Right ventricle myocardium inferior (tissue), 1 donor: ENCODE results near the gene ADAMTS16. TPM values are rescaled to one million over a fixed set of nuclear protein-coding genes. Genes with fewer than 3 reads are reported as not detected.

Experiments used
- ATAC-seq: fragments of 200-7000 bp; cut with Tn5 transposase; one replicate; pipeline ENCODE4 v1.9.1; 2020; ENCODE audit warnings: mild to moderate bottlenecking, moderate library complexity
- DNase-seq: peaks from one replicate; pipeline ENCODE4 v3.0.0; 2021; ENCODE audit errors: missing footprints
- intact Hi-C: fragments of 100-400 bp; cut with DNase I; formaldehyde crosslinking; loops from one replicate; pipeline ENCODE4 v1.11.0; 2022
- total RNA-seq: library from RNA; stranded (reverse); fragmentation: NEBNext Ultra II Directional; extraction: Animal tissue kit (Norgen Biotek cat#: 25700); gene quantifications from one replicate; pipeline ENCODE4 v1.2.1, GENCODE V29; 2021
- donor health status: DM: no; HTN: yes; CAD: no; lungs with severe emphysema.

The ADAMTS16 gene
- total RNA-seq, 1 donor from 2014 or later, result not detected

- DNase-seq (no peak), ATAC-seq (no peak)
- intact Hi-C loops, result no loop called here
Measured at GRCh38 chr5:5295351-5295750, 155.2 kb downstream of the ADAMTS16 start.

GRCh38 chr5:5296051-5296450 is 155.9 kb downstream of the ADAMTS16 start:
- ATAC-seq (no peak), DNase-seq (no peak)
- intact Hi-C loops, result no loop called here

DNA sequence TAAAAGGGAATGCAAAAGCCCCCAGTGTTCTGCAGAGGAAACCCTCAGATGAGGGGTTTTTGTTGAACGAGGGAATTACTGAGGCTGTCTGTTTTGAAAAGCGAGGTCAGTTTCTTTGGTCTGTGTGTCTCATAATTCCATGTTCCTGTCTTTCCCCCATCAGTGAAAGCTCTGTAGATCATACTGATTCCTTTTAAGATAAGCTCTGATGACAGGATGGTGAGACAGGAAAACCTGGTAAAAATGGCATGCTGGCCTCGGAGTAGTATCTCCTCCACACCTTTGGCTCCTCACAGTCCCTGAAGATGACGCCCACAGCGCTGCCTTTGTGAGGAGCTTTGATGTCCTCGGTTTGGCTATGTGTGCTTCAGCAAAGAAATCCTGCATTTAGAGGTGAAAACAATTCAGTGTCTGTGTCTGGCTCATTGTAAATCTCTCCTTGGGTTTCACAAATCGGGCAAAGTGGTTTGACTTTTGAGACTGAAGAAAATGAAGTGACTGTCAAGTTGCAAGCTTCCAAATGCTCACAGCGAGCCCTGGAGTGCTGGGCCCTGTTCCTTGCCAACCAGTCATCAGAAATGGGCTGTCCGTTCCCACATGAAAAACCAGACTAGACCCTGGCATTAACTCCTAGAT is 157.4 kb downstream of the ADAMTS16 start:
- intact Hi-C loops, result no loop called here
- ATAC-seq (no peak), DNase-seq (no peak)

DNA sequence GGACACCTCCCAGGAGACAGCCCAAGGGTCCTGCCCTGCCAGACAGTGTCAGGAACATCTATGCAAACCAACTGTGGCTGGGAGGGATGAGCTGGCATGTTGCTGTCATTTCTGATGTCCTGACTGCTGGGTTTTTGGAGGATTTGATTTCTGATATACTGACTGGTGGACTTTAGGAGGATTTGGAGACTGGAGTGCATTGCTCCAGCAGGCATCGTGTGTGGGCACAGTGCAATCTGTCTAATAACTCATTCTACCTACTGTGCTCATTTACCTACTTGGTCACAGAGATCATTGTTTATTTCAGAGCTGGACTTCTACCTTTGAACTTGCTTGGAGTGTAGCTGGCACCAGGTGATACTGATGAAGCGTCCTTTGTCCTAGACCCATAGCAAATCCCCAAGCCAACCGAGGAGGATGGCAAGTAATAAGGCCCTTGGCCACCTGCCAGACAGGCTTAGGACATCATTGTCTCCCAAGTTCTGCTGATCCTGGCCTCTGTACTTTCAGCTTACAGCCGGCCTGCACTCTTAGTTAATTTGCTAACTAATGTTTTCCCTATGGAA is 158.0 kb downstream of the ADAMTS16 start:
- ATAC-seq, result no peak
- DNase-seq, result no peak
- intact Hi-C loops, result no loop called here

GRCh38 chr5:5298841-5299541 is 158.9 kb downstream of the ADAMTS16 start:
- DNase-seq, result no peak
- no peak for ATAC-seq
- intact Hi-C loops, result no loop called here

GRCh38 chr5:5301176-5301575 is 161.0 kb downstream of the ADAMTS16 start:
- intact Hi-C loops, result no loop called here
- no peak for ATAC-seq
- DNase-seq, result no peak

- DNase-seq (no peak), ATAC-seq (no peak)
- intact Hi-C loops, result no loop called here
Measured at GRCh38 chr5:5302201-5302600, 162.1 kb downstream of the ADAMTS16 start.

DNA sequence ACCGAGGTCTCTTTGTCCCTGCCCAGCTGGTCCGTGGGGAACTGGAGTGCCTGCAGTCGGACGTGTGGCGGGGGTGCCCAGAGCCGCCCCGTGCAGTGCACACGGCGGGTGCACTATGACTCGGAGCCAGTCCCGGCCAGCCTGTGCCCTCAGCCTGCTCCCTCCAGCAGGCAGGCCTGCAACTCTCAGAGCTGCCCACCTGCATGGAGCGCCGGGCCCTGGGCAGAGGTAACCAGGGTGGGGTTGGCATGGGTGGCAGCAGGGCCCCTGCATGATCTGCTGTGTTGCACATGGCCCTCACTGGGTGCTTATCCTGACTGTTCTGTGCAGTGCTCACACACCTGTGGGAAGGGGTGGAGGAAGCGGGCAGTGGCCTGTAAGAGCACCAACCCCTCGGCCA is 163.1 kb downstream of the ADAMTS16 start:
- intact Hi-C loops, result no loop called here
- ATAC-seq (no peak), DNase-seq (no peak)

DNA sequence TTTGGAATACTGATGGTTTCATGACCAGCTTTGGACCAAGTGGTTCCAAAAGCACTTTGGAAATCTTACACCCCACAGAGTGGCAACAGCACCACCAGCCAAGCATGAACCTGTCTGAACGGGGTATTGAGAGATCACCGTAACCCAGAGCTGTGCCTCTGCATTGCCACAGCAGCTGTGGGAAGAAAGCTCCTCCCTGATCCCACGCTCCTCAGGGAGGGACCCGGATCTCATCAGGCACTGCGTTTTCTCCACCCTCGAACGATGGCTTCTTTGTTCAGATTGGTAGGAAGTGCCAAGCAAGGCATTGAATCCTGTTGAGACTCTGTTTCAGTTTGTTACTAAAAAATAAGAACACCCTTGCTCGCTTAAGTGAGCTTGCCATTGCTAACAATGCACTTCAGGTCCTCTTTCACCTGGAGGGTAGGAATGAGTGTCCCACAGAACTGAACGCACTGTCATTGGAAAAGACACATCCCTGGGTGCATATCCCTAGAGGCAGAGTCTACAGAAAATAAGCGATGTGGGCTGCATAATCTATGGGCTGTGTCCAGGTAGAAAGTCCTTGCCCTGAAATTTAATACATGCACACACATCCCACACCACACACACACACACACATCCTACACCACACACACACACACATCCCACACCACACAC is 164.4 kb downstream of the ADAMTS16 start:
- no peak for ATAC-seq

GRCh38 chr5:5306696-5307095 is 166.6 kb downstream of the ADAMTS16 start:
- ATAC-seq (no peak), DNase-seq (no peak)

More for the DNA sequence above, 164.4 kb downstream of the ADAMTS16 start:
- intact Hi-C loops, result no loop called here
- DNase-seq, result no peak

GRCh38 chr5:5308319-5308718 is 168.2 kb downstream of the ADAMTS16 start:
- DNase-seq (no peak), ATAC-seq (no peak)
- intact Hi-C loops, result no loop called here

More at GRCh38 chr5:5306696-5307095, 166.6 kb downstream of the ADAMTS16 start:
- intact Hi-C loops, result no loop called here

DNA sequence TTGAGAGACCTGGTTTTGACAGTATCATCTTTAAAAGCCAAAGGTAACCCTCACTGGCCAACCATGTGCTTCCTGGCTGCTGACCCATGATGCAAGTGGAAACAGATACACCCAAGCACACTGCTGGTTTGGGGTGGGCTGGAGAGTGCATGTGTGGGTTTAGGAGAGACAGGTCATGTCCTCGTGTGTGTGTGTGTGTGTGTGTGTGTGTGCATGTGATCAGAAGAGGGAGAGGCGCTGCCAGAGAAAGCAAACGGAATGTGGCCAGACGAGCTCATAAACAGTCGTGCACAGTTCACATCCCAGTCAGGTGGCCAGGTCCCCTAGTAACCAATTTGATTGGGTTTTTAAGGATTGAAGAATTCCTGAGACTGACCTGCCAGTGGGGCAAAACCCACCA is 169.5 kb downstream of the ADAMTS16 start:
- intact Hi-C loops, result no loop called here
- no peak for ATAC-seq
- no peak for DNase-seq

DNA sequence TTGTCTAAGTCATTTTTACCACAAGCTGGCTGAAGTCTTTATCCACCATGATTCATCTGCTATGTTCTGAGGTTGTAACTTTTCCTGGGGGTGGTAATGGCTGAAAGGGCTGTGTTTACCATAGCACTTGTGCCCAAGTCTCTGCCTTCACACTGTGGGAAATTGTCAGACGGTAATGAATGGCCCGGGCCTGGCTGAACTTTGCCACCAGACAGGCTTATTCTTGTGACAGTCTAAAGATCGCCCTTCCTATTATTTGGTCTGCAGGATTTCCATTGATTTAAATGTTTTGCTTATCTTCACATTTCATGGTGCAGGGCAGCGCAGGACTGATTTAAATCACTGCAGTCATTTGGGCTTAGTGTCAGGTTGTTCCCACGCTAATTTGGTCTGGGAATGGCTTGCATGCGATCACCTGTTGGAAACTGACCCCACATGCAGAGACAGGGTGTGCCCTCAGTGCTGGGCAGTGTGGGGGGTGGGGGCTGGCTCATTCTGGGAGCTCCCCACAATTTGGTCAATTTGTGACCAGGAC is 173.0 kb downstream of the ADAMTS16 start:
- intact Hi-C loops, result no loop called here

DNA sequence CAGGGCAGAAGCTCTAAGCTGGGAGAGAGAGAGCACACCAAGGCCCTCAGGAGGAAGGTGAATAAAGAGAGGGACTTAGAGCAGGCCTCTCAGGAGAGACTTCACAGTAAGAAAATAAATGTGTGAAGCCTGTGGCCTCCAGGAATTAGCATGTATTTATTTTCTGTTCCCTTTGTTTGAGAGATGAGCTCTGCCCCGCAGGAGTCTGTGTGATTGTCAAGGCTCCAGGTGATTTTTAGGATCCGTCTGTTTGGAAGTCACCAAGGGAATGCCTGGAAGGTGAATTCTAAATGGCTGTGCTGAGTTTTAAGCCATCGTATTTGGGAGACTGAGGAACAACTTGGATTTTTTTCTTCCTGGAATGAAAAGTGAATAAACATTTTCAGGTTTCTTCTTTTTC is 174.0 kb downstream of the ADAMTS16 start:
- no peak for DNase-seq
- no peak for ATAC-seq
- intact Hi-C loops, result no loop called here

More for the DNA sequence above, 173.0 kb downstream of the ADAMTS16 start:
- DNase-seq, result no peak
- no peak for ATAC-seq

GRCh38 chr5:5314626-5315025 is 174.5 kb downstream of the ADAMTS16 start:
- intact Hi-C loops, result no loop called here
- no peak for DNase-seq
- ATAC-seq, result no peak

GRCh38 chr5:5315068-5315980 is 175.2 kb downstream of the ADAMTS16 start:
- DNase-seq, result no peak
- ATAC-seq, result no peak
- intact Hi-C loops, result no loop called here

DNA sequence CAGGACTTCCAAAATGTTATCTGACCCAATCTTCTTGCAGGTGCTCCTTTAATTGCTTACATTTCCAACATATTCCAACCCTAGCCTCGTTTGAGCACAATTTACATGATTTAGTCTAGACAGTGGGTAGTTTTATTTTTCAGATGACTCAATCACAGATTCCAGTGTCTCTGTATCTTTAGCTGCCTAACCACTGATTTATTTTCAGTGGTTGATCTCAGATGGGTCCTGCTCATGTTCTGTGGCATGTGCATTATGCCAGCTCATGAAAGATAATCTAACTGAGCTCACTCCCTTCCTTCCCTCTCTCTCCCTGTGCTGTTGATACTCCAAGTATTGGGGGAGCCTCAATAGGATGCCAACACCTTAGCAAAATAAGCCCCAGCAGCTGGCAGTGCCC is 176.2 kb downstream of the ADAMTS16 start:
- intact Hi-C loops, result no loop called here
- DNase-seq, result no peak

GRCh38 chr5:5317976-5318375 is 177.8 kb downstream of the ADAMTS16 start:
- intact Hi-C loops, result no loop called here
- DNase-seq (no peak), ATAC-seq (no peak)

More for the DNA sequence above, 176.2 kb downstream of the ADAMTS16 start:
- ATAC-seq, result no peak
